ENCODE measurements around the gene ME1. TPM values are rescaled to one million over a fixed set of nuclear protein-coding genes. Genes with fewer than 3 reads are reported as not detected.
A peak's percentile ranks its signal among the peaks of the same experiment; 100 is the strongest.

The ME1 gene
- total RNA-seq, 2 experiments from 2014 or later = not detected

- CTCF ChIA-PET = interaction anchor here (0.6 to 6.5 kb wide), 7 partner anchors 36 to 946 kb away, joined by 3 to 149 read pairs (median 12); partner anchors contain the start of genes DOP1A, PRSS35 and UBE3D
- no peak overlapping the region for H3K27ac Mint-ChIP-seq
- DNase-seq = no peak
- H3K36me3 Mint-ChIP-seq (ENCODE audit: low read depth) = no peaks in the 10 kb centered on the region
- no peak overlapping the region for H3K4me3 Mint-ChIP-seq
- no peaks in the 10 kb centered on the region for H3K27me3 Mint-ChIP-seq (ENCODE audit: low read depth)
- intact Hi-C loops (cut with micrococcal nuclease) = loop anchor here (10.0 kb wide), 1 partner anchor 215 kb away; the partner anchor contains the start of gene ME1
- H3K4me1 Mint-ChIP-seq (ENCODE audit: low read depth) = no peaks in the 10 kb centered on the region
- no peaks in the 10 kb centered on the region for H3K9me3 Mint-ChIP-seq
These were observed 210.7 kb downstream of the ME1 start for GRCh38 chr6:83220121-83220520.

- Mint-ChIP-seq H3K9me3 (no peaks in the 10 kb centered on the region), H3K36me3 (ENCODE audit: low read depth) (no peaks in the 10 kb centered on the region), H3K4me1 (ENCODE audit: low read depth) (no peaks in the 10 kb centered on the region), H3K27me3 (ENCODE audit: low read depth) (no peaks in the 10 kb centered on the region), H3K27ac (no peak overlapping the region), H3K4me3 (no peak overlapping the region)
- intact Hi-C loops (cut with micrococcal nuclease) = no loop called here
- DNase-seq = no peak
- CTCF ChIA-PET = interaction anchor here (0.7 to 6.5 kb wide), 3 partner anchors 21 to 295 kb away, joined by 3 to 149 read pairs (median 130); partner anchors contain the start of genes DOP1A, PRSS35 and UBE3D
These were observed 212.2 kb downstream of the ME1 start for GRCh38 chr6:83218646-83219045.

- CTCF ChIA-PET = interaction anchor here (1.0 to 6.5 kb wide), 6 partner anchors 9 to 965 kb away, joined by 3 to 149 read pairs (median 6); partner anchors contain the start of genes DOP1A, PRSS35 and UBE3D
- Mint-ChIP-seq H3K9me3 (no peaks in the 10 kb centered on the region), H3K4me3 (no peak overlapping the region), H3K27me3 (ENCODE audit: low read depth) (no peaks in the 10 kb centered on the region), H3K36me3 (ENCODE audit: low read depth) (no peaks in the 10 kb centered on the region), H3K27ac (no peak overlapping the region), H3K4me1 (ENCODE audit: low read depth) (no peaks in the 10 kb centered on the region)
- intact Hi-C loops (cut with micrococcal nuclease) = no loop called here
- no peak for DNase-seq
These were observed 214.0 kb downstream of the ME1 start for GRCh38 chr6:83216806-83217205.

DNA sequence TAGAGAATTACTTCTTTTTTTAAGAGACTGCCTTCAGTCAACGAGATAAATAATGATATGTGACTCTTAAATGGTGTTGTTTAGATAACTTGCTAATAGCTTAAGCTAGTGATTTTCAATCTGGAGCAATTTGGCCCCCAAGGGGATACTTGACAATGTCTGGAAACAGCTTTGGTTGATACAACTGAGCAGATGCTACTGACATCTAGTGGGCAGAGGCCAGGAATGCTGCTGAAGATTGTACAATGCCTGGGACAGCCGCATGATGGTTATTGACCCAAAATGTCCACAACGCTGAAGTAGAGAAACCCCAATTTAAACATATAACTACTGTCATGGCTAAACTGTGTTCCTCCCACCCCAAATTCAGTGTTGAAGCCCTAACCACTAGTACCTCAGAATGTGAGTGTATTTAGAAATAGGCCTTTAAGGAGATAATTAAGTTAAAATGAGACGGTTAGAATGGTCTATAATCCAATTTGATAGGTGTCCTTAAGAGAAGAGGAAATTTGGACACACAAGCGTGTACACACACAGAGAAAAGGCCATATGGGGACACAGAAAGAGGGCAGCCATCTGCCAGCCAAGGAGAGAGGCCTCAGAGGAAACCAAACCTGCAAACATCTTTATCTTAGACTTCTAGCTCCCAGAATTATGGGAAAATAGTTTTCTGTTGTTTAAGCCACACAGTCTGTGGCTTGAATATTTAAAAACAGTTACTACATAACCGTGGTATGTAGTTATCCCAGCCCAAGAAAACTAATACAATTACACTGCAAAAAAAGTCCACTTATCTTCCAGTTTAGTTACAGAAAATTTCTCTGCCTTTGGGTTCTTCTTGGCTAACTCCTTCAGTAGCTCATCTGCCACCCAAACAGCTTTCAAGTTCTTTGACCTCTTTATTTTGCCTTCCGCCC is 215.5 kb downstream of the ME1 start:
- H3K36me3 Mint-ChIP-seq (ENCODE audit: low read depth) = no peaks in the 10 kb centered on the region
- CTCF ChIA-PET = interaction anchor here (0.6 to 6.5 kb wide), 18 partner anchors 8 to 964 kb away, joined by 3 to 149 read pairs (median 5); partner anchors contain the start of genes DOP1A, PRSS35 and UBE3D
- no peaks in the 10 kb centered on the region for H3K27me3 Mint-ChIP-seq (ENCODE audit: low read depth)
- H3K27ac Mint-ChIP-seq = no peak overlapping the region
- no peaks in the 10 kb centered on the region for H3K9me3 Mint-ChIP-seq
- H3K4me1 Mint-ChIP-seq (ENCODE audit: low read depth) = no peaks in the 10 kb centered on the region
- no peak overlapping the region for H3K4me3 Mint-ChIP-seq
- intact Hi-C loops (cut with micrococcal nuclease) = loop anchor here (1.0 kb wide), 3 partner anchors 22 to 944 kb away; partner anchors contain the start of genes DOP1A, PGM3 and RWDD2A
- peak; percentile 80 for DNase-seq

DNA sequence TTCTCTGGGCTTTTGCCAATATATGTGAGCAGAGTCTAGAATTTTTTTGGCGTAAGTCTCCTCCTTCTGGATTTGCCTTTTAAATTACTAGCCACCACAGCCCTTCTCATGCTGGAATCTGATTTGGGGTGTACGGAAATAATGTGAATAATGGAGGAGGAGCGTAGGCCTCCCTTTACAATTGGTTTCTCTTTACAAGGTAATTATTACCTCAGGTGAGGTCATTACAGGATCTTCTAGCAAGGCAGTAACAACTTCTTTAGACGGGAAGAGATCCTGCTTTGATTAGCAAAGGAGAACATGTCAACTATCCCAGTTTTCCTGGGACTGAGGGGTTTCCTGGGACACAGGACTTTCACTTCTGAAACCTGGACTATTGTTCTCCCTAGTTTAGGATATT is 228.8 kb downstream of the ME1 start:
- Mint-ChIP-seq H3K27ac (no peak overlapping the region), H3K9me3 (no peaks in the 10 kb centered on the region), H3K36me3 (ENCODE audit: low read depth) (peaks cover 1% of the 10 kb centered on the region), H3K4me3 (no peak overlapping the region), H3K4me1 (ENCODE audit: low read depth) (no peaks in the 10 kb centered on the region), H3K27me3 (ENCODE audit: low read depth) (peaks cover 10% of the 10 kb centered on the region)
- intact Hi-C loops (cut with micrococcal nuclease) = no loop called here
- CTCF ChIA-PET = no interaction called here
- DNase-seq = no peak

DNA sequence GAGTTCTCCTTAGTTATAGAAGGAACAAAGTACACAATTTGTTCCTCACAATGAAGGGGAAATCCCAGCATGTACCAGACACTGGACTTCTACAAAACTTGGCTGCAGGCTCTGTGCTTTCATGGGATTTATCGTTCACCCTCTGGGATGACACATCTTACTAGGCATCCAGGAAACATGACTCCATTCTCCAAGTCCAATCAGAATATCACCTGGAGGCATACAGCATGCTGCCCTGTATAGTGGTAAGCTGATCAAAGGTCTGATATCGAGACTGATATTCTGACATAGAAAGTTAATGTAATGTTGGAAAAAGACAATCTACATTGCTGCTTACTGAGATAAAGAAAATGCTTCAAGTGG is 231.0 kb downstream of the ME1 start:
- peaks cover 6% of the 10 kb centered on the region for H3K4me1 Mint-ChIP-seq (ENCODE audit: low read depth)
- H3K36me3 Mint-ChIP-seq (ENCODE audit: low read depth) = peaks cover 13% of the 10 kb centered on the region
- H3K27ac Mint-ChIP-seq = no peak overlapping the region
- no peak overlapping the region for H3K4me3 Mint-ChIP-seq
- CTCF ChIA-PET = interaction anchor here (0.8 kb wide), 1 partner anchor 11 kb away, joined by 3 read pairs; no protein-coding TSS in a partner anchor
- no peak for DNase-seq
- no peaks in the 10 kb centered on the region for H3K27me3 Mint-ChIP-seq (ENCODE audit: low read depth)
- H3K9me3 Mint-ChIP-seq = no peaks in the 10 kb centered on the region
- intact Hi-C loops (cut with micrococcal nuclease) = no loop called here

DNA sequence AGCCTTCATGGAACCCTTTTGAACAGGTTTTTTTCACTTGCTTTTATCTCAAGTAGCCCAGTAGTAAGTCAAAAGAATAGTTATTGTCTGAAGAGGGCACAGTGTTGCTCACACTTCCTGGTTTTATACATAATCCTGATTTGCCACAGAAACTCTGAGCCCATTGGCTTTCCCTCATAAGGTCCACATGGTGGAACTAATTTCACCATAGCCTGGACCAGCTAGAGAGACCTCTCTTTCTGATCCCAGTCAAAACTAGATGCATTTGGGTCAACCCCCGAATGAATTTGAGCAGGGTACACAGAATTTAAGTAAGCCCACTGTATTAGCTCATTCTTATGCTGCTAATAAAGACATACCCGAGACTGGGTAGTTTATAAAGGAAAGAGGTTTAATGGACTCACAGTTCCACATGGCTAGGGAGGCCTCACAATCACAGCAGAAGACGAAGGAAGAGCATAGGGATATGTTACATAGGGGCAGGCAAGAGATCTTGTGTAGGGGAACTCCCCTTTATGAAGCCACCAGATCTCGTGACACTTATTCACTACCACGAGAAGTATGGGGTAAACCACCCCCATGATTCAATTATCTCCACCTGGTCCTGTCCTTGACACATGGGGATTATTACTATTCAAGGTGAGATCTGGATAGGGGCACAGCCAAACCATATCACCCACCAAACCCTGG is 231.5 kb downstream of the ME1 start:
- H3K27ac Mint-ChIP-seq = no peak overlapping the region
- intact Hi-C loops (cut with micrococcal nuclease) = no loop called here
- no peaks in the 10 kb centered on the region for H3K27me3 Mint-ChIP-seq (ENCODE audit: low read depth)

GRCh38 chr6:83198486-83199172 is 232.2 kb downstream of the ME1 start:
- no peak for DNase-seq
- Mint-ChIP-seq H3K4me1 (ENCODE audit: low read depth) (peaks cover 14% of the 10 kb centered on the region), H3K36me3 (ENCODE audit: low read depth) (peaks cover 13% of the 10 kb centered on the region), H3K27me3 (ENCODE audit: low read depth) (peaks cover 2% of the 10 kb centered on the region), H3K27ac (no peak overlapping the region), H3K4me3 (no peak overlapping the region), H3K9me3 (no peaks in the 10 kb centered on the region)
- CTCF ChIA-PET = interaction anchor here (0.6 to 1.6 kb wide), 5 partner anchors 16 to 228 kb away, joined by 3 to 6 read pairs (median 3); partner anchors contain the start of gene UBE3D
- intact Hi-C loops (cut with micrococcal nuclease) = no loop called here

More for the DNA sequence above, 231.5 kb downstream of the ME1 start:
- no peaks in the 10 kb centered on the region for H3K9me3 Mint-ChIP-seq
- peaks cover 10% of the 10 kb centered on the region for H3K4me1 Mint-ChIP-seq (ENCODE audit: low read depth)
- CTCF ChIA-PET = interaction anchor here (1.6 kb wide), 1 partner anchor 17 kb away, joined by 3 read pairs; no protein-coding TSS in a partner anchor
- DNase-seq = no peak
- peaks cover 13% of the 10 kb centered on the region for H3K36me3 Mint-ChIP-seq (ENCODE audit: low read depth)
- H3K4me3 Mint-ChIP-seq = no peak overlapping the region

- H3K9me3 Mint-ChIP-seq = no peaks in the 10 kb centered on the region
- H3K36me3 Mint-ChIP-seq (ENCODE audit: low read depth) = peaks cover 16% of the 10 kb centered on the region
- no peak overlapping the region for H3K27ac Mint-ChIP-seq
- intact Hi-C loops (cut with micrococcal nuclease) = loop anchor here (1.0 kb wide), 5 partner anchors 21 to 1442 kb away; partner anchors contain the start of genes CYB5R4, DOP1A, IBTK and TENT5A
- DNase-seq = peak; percentile 25
- peak overlapping the region; percentile 96 for H3K4me3 Mint-ChIP-seq
- peaks cover 38% of the 10 kb centered on the region for H3K4me1 Mint-ChIP-seq (ENCODE audit: low read depth)
- peaks cover 2% of the 10 kb centered on the region for H3K27me3 Mint-ChIP-seq (ENCODE audit: low read depth)
- CTCF ChIA-PET = interaction anchor here (1.2 to 8.4 kb wide), 2 partner anchors 28 to 128 kb away, joined by 4 to 68 read pairs; partner anchors contain the start of genes DOP1A and UBE3D
These were observed 236.9 kb downstream of the ME1 start for GRCh38 chr6:83193747-83194566.

DNA sequence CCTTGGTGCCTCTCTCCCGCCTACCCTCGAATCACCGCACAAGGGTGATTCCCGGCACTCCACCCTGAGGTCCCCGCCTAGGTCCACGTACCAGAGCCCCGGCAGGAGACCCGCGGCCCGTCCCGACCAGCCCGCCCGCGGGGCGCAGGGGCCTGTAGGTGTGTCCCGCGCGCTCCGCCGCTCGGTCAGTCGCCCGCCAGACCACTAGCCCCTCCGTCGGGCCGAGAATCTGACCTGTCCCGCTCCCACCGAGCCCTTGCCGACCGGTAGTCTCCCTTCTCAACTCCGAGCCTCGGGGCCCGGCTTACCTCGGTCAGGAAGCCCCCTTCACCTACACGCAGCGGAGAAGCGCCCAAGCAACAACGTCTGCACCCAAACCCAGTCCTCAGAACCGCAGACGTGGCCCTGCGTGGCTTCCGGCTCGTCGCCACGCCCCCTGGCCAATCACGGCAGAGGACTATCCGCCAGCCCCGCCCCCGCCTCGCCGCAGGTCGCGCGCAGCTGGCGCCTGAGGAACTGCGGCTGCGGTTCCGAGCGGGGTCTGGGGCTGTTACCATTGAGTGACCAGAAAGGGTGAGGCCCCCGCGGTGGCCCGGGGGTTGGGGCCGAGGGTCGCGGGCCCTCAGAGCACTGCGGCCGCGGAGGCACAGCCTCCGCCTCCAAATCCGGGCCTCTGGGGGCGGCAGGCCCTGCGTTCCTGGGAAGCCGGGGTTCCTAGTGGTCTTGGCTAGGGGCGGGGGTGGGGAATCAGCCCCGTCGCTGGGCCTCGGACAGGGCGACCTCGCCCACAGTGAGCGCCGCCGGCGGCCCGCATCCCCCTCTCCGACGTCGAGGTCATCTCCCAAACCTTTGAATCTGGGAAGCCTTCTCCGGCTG is 237.7 kb downstream of the ME1 start, which contains the start of the genes PGM3 and RWDD2A:
TSS of gene PGM3 (minus strand) at position 395 of the 876 bp plus-strand sequence. CDS start 2,253 bp downstream, outside the sequence.
TSS of gene RWDD2A (plus strand) at position 487 of the 876 bp plus-strand sequence. CDS start 1,095 bp downstream, outside the sequence.
- peak; percentile 91 for DNase-seq
- H3K27me3 Mint-ChIP-seq (ENCODE audit: low read depth) = peaks cover 2% of the 10 kb centered on the region
- intact Hi-C loops (cut with micrococcal nuclease) = loop anchor here (1.0 kb wide), 5 partner anchors 22 to 1441 kb away; partner anchors contain the start of genes CYB5R4, DOP1A, IBTK and TENT5A
- H3K4me1 Mint-ChIP-seq (ENCODE audit: low read depth) = peaks cover 38% of the 10 kb centered on the region
- peak within 1 kb of the TSS; percentile 96 for H3K4me3 Mint-ChIP-seq
- no peaks in the 10 kb centered on the region for H3K9me3 Mint-ChIP-seq
- CTCF ChIA-PET = interaction anchor here (8.4 kb wide), 1 partner anchor 127 kb away, joined by 68 read pairs; the partner anchor contains the start of genes DOP1A and UBE3D
- peaks cover 16% of the 10 kb centered on the region for H3K36me3 Mint-ChIP-seq (ENCODE audit: low read depth)
- H3K27ac Mint-ChIP-seq = peak within 1 kb of the TSS; percentile 89

Measured in activated naive CD4-positive, alpha-beta T cell treated with anti-CD3 and anti-CD28 coated beads for 36 hours (primary cell).